Measurements from ENCODE around the gene TMEM186.
"Not testable (repeated sequence)": the region's sequence is repeated elsewhere in the genome, so short reads cannot be mapped to it uniquely, and the experiment has no call there.

The TMEM186 gene

DNA sequence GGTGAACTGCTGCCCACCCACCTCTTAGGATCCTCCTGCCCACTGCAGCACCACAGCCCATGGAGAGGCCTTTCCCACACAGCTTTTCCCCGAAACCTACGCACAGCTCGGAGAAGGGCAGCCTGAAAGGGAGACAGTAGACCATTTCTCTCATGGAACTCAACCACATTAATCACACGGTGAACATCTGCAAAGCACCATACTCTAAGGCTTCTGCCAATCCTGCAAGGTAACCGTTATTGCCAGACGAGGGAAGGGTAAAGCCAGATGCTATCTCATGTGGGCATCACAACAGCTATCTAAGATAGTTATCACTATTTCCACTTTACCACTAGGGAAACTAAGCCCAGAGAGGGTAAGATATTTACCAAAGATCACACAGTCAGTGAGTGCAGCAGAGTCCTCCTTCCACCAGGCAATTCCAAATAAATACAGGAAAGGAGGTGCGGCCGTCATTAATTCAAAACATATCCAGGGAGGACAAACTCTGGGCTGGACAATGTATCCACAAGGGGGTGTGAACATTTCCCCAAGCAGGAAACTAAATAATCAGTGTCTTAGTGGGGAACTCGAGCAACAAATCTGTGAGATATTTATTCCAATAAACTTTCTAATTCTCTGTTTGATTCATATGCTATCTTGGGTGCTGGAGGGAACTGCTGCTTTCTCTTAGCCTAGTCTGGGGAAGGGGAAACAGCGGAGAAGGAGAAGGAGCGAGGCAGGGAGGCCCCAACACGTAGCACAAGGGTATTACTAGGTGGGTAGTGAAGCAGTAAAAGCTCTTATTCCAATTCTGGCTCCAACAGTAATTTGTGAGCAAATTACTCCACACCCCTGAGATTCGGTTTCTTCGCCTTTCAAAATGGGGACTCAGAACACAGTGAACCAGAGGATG is 723 bp downstream of the TMEM186 start:
- H3K4me3 ChIP-seq (ENCODE audit: low read length) = peak overlapping the region; percentile 96
- no peak for TF ChIP-seq CTCF (conservative IDR thresholded peaks at IDR 0.05; ENCODE audit: low read depth, low read length)
- DNase-seq (ENCODE audit: low read depth) = no peak

DNA sequence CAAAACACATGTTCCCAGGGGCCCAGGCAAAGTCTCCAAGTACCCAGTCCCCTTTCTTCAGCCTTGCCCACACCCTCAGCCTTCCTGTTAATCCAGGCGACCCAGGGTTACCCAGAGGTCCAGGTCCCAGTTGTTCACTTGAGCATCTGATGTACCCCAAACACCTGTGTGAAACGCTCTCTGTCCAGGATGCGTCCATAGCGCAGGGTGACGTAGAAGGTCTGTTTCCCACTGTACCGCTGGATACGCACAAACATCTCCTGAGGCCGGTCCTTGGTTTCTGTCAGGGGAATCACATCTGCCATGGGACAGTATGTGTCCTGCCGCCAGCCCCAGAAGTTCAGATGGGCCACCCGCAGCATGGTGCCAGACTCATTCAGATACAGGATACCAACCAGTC is 1.6 kb downstream of the TMEM186 start:
- H3K4me3 ChIP-seq (ENCODE audit: low read length) = no peak overlapping the region
- no peak for TF ChIP-seq CTCF (conservative IDR thresholded peaks at IDR 0.05; ENCODE audit: low read depth, low read length)
- DNase-seq (ENCODE audit: low read depth) = no peak

DNA sequence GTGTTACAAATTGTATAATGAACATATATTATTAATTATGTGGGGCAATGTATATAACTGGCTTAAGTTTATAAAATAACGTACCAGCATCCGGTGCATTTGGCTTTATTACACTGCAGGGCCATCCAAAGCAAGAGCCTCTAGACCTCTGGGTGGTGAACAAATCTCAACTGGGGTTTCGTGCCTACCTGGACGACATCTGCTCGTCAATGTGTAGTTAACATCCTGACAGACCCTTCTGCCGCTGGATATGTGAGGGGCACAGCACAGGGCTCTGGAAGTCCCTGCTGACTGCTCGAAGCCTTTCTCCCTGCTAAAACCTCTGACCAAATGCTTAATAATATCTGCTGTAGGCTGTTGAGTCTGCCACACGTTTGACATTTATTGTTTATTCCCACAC is 2.3 kb downstream of the TMEM186 start:
- TF ChIP-seq CTCF (conservative IDR thresholded peaks at IDR 0.05; ENCODE audit: low read depth, low read length) = no peak
- no peak overlapping the region for H3K4me3 ChIP-seq (ENCODE audit: low read length)
- no peak for DNase-seq (ENCODE audit: low read depth)

DNA sequence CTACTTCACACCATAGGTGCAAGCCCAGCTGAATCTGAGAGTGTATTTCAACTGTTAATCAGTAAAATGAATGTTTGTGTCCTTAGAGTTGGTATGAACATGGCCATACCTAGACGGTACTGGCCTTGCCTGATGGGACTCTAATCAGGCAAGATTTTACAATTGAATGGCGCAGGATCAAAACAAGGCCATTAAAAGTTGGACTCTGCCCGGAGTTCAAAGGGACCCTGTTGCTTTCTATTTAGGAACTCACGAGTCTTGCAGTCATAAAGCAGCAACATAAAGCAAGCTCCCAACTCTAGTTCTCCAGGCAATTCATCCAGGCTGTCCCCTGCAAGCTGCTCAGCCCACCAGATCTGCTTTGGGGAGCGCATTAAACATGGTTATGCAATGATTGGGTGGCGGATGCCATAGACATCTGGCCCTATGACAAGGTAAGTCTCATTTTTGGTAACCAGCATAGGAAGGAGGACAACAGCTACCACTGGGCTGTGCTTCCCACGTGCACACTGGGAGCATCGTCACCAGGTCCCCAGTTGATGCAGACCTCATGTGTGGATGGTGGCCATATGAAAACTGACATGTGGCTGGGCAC is 8.8 kb downstream of the TMEM186 start:
- no peak for TF ChIP-seq CTCF (conservative IDR thresholded peaks at IDR 0.05; ENCODE audit: low read depth, low read length)
- DNase-seq (ENCODE audit: low read depth) = no peak
- H3K4me3 ChIP-seq (ENCODE audit: low read length) = no peak overlapping the region

DNA sequence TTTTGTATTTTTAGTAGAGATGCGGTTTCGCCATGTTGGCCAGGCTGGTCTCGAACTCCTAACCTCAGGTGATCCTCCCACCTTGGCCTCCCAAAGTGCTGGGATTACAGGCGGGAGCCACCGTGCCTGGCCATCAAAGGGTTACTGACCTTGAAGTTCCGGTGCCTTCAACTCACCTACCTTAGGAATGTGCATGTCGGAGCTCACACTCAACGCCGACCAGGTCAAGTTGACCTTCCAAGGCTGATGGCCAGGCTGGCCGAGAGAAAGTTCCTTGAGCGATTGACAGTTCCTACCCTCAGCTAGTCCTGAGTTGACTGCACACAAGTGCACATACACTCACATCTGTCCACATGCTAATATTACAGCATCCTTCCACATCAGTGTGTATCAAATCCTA is 11.1 kb downstream of the TMEM186 start:
- H3K4me3 ChIP-seq (ENCODE audit: low read length); DNase-seq (ENCODE audit: low read depth): not testable (repeated sequence)

DNA sequence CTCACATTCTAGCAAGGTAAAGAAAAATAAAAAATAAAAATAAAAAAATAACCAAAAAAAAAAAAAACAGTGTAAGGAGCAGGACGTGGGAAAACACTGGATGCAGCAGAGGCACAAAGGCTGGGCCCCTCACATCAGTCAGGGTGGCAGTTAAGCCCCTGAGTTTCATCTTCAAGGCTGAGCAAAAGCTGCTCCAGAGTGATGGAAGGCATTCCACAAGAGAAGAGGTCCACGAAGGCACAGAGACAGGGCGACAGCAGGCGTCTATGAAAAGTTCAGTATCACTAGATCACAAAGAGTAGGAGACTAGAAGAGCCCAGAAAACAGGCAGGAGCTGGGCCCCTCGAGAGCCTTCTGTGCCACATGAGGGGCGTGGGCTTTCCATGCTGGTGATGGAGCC is 12.0 kb downstream of the TMEM186 start:
- no peak for DNase-seq (ENCODE audit: low read depth)
- no peak overlapping the region for H3K4me3 ChIP-seq (ENCODE audit: low read length)
- no peak for TF ChIP-seq CTCF (conservative IDR thresholded peaks at IDR 0.05; ENCODE audit: low read depth, low read length)

DNA sequence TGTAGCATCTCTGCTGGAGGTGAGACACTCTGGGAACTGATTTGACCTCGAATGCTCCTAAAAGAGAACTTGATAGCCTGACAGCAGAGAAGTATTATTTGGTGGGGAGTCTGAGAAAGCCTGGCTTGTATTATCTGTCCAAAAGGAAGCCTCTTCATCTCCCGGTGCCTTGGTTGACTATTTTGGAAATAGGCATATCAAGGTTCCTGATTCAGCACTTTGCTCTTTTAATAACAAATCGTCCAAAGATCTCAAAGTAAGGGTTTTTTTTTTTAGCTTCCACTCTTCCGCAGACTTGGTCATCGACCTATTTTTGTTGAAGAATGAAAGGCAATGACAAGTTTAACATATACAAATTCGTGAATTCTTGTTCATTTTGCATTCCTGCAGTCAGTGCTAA is 14.8 kb downstream of the TMEM186 start:
- H3K4me3 ChIP-seq (ENCODE audit: low read length) = no peak overlapping the region
- no peak for DNase-seq (ENCODE audit: low read depth)
- TF ChIP-seq CTCF (conservative IDR thresholded peaks at IDR 0.05; ENCODE audit: low read depth, low read length) = no peak

Measured in retinal pigment epithelial cell (primary cell).